HCT116 (cell line): Measurements from ENCODE around the gene FCER1G. TPM values are rescaled to one million over a fixed set of nuclear protein-coding genes. Genes with fewer than 3 reads are reported as not detected.

Experiments used
- ATAC-seq: fragments of 200-7000 bp; cut with Tn5 transposase; 2 replicates; pipeline ENCODE4 v1.9.1; 2020; ENCODE audit warnings: mild to moderate bottlenecking, moderate library complexity
- BruUV-seq: library from RNA; stranded (reverse); fragments of 400-500 nt; replicated peaks from 2 replicates; lab custom pipeline; 2021; lab: Mats Ljungman, UMichigan
- CTCF ChIA-PET: fragments of 300-600 bp; sonication (Branson Sonifier 250); formaldehyde crosslinking; loops from one replicate; lab custom pipeline; 2021; ENCODE audit warnings: antibody characterized with exemption; lab: Charles Lee
- POLR2A ChIA-PET: fragments of 300-600, 350-600 bp; sonication (Branson Sonifier 250); formaldehyde crosslinking; loops from one replicate; lab custom pipeline; 2021; ENCODE audit warnings: antibody characterized with exemption; lab: Charles Lee
- RAD21 ChIA-PET, 2 experiments: fragments of 300-600 bp; sonication (Branson Sonifier 250); formaldehyde crosslinking; loops; one replicate each; lab custom pipeline; 2023; ENCODE audit warnings: low total read pairs in 2 of 2; ENCODE audit not compliant: uncharacterized antibody in 2 of 2, unreplicated experiment in 2 of 2, low non-redundant PET in 1 of 2; lab: Charles Lee
- DNase-seq: peaks from one replicate; pipeline ENCODE4 v3.0.0-alpha.2; 2010; ENCODE audit warnings: low read depth, low spot score
- H2AFZ ChIP-seq: fragments of 200-600 bp; shearing (Covaris generic), sonication (generic); 2 replicates; pipeline ENCODE4 v1.6.1; 2017; ENCODE audit warnings: low read depth, mixed run types, mixed read lengths, antibody characterized with exemption, low read length; ENCODE audit not compliant: poor library complexity, severe bottlenecking
- H3K27ac ChIP-seq: 2 replicates; pipeline ENCODE4 v1.5.1; 2012; ENCODE audit warnings: low read depth, low read length
- H3K27me3 ChIP-seq: fragments of 200-600 bp; sonication (generic); 2 replicates; pipeline ENCODE4 v1.6.1; 2016; ENCODE audit warnings: mixed run types, low read length, mixed read lengths; ENCODE audit not compliant: insufficient read depth
- H3K36me3 ChIP-seq, 2 experiments: fragments of 200-500 bp in 1 of 2; fragments of 200-600 bp in 1 of 2; sonication (Bioruptor generic) in 1 of 2; sonication (generic) in 1 of 2; 2 replicates each; pipeline versions ENCODE4 v1.5.1 to v1.6.1; 2014 to 2016; ENCODE audit warnings: low read length in 2 of 2, inconsistent platforms in 1 of 2, mixed read lengths in 1 of 2, mixed run types in 1 of 2; ENCODE audit not compliant: insufficient read depth in 2 of 2, control insufficient read depth in 1 of 2
- H3K4me1 ChIP-seq, 2 experiments: fragments of 200-600 bp in 1 of 2; sonication (generic) in 1 of 2; 2 replicates each; pipeline versions ENCODE4 v1.5.1 to v1.6.1; 2012 to 2017; ENCODE audit warnings: low read length in 2 of 2, inconsistent platforms in 1 of 2, mild to moderate bottlenecking in 1 of 2, mixed read lengths in 1 of 2, mixed run types in 1 of 2, moderate library complexity in 1 of 2; ENCODE audit not compliant: insufficient read depth in 2 of 2, control insufficient read depth in 1 of 2
- H3K4me2 ChIP-seq: fragments of 200-600 bp; sonication (generic); 2 replicates; pipeline ENCODE4 v1.6.1; 2017; ENCODE audit warnings: mixed run types, low read length, mixed read lengths
- H3K4me3 ChIP-seq, 2 experiments: fragments of 200-600 bp in 1 of 2; sonication (generic) in 1 of 2; replicated peaks in 1 of 2; 2 replicates each; pipeline ENCODE4 v1.5.1; 2011 to 2016; ENCODE audit warnings: low read length in 2 of 2, control low read depth in 1 of 2, low read depth in 1 of 2, mild to moderate bottlenecking in 1 of 2, mixed read lengths in 1 of 2, mixed run types in 1 of 2
- H3K79me2 ChIP-seq: fragments of 200-600 bp; sonication (generic); 2 replicates; pipeline ENCODE4 v1.6.1; 2017; ENCODE audit warnings: mild to moderate bottlenecking, mixed run types, low read length, moderate library complexity, mixed read lengths; ENCODE audit not compliant: insufficient read depth
- H3K9ac ChIP-seq: fragments of 200-600 bp; sonication (generic); 2 replicates; pipeline ENCODE4 v1.6.1; 2016; ENCODE audit warnings: low read length, mixed read lengths
- H3K9me2 ChIP-seq: fragments of 200-600 bp; sonication (generic), shearing (Covaris generic); 2 replicates; pipeline ENCODE4 v1.6.1; 2017; ENCODE audit warnings: mixed run types, mild to moderate bottlenecking, moderate library complexity; ENCODE audit not compliant: insufficient read depth
- H3K9me3 ChIP-seq, 2 experiments: fragments of 200-500 bp in 1 of 2; fragments of 200-600 bp in 1 of 2; sonication (Bioruptor generic) in 1 of 2; sonication (generic) in 1 of 2; 2 replicates each; pipeline ENCODE4 v1.6.1; 2014 to 2017; ENCODE audit warnings: low read length in 2 of 2, mixed read lengths in 2 of 2, inconsistent platforms in 1 of 2, low read depth in 1 of 2, mild to moderate bottlenecking in 1 of 2, mixed run types in 1 of 2, moderate library complexity in 1 of 2; ENCODE audit not compliant: control insufficient read depth in 1 of 2, insufficient read depth in 1 of 2
- H4K20me1 ChIP-seq: fragments of 200-600 bp; sonication (generic), shearing (Covaris generic); 2 replicates; pipeline ENCODE4 v1.6.1; 2017; ENCODE audit warnings: mixed run types, mild to moderate bottlenecking, moderate library complexity; ENCODE audit not compliant: insufficient read depth
- CBX3 ChIP-seq: IDR thresholded peaks from 2 replicates; pipeline ENCODE4 v1.6.1; 2012; ENCODE audit warnings: low read depth
- CEBPB ChIP-seq: IDR thresholded peaks from 2 replicates; pipeline ENCODE4 v1.6.1; 2012; ENCODE audit warnings: low read depth
- EGR1 ChIP-seq: IDR thresholded peaks from 2 replicates; pipeline ENCODE4 v1.6.1; 2012; ENCODE audit warnings: low read depth
- ELF1 ChIP-seq: IDR thresholded peaks from 2 replicates; pipeline ENCODE4 v1.6.1; 2012; ENCODE audit warnings: low read depth, borderline replicate concordance
- EZH2phosphoT487 ChIP-seq: fragments of 200-600 bp; IDR thresholded peaks from 2 replicates; pipeline ENCODE4 v1.6.1; 2018; ENCODE audit warnings: antibody characterized with exemption, borderline replicate concordance
- POLR2A ChIP-seq: IDR thresholded peaks from 2 replicates; pipeline ENCODE4 v1.7.0; 2011; ENCODE audit warnings: borderline replicate concordance; ENCODE audit not compliant: insufficient read depth, insufficient read length; ENCODE audit errors: extremely low read depth
- REST ChIP-seq: IDR thresholded peaks from 2 replicates; pipeline ENCODE4 v1.6.1; 2012; ENCODE audit warnings: low read depth
- SIN3A ChIP-seq: IDR thresholded peaks from 2 replicates; pipeline ENCODE4 v1.6.1; 2012; ENCODE audit warnings: low read depth
- SP1 ChIP-seq: IDR thresholded peaks from 2 replicates; pipeline ENCODE4 v1.6.1; 2012; ENCODE audit warnings: low read depth
- SRF ChIP-seq: IDR thresholded peaks from 2 replicates; pipeline ENCODE4 v1.6.1; 2012; ENCODE audit warnings: low read depth
- TCF7L2 ChIP-seq: IDR thresholded peaks from 2 replicates; pipeline ENCODE4 v1.7.0; 2011; ENCODE audit warnings: borderline replicate concordance, inconsistent platforms; ENCODE audit not compliant: insufficient read depth, insufficient read length; ENCODE audit errors: extremely low read depth
- YY1 ChIP-seq: IDR thresholded peaks from 2 replicates; pipeline ENCODE4 v1.6.1; 2011; ENCODE audit warnings: low read length, low read depth, moderate library complexity, mild to moderate bottlenecking; ENCODE audit not compliant: insufficient replicate concordance; ENCODE audit errors: extremely low read depth
- ZNF274 ChIP-seq: fragments of 200-500 bp; sonication (Bioruptor generic); IDR thresholded peaks from 2 replicates; pipeline ENCODE4 v1.6.1; 2014; ENCODE audit warnings: mild to moderate bottlenecking, low read depth, low read length, inconsistent platforms
- intact Hi-C: fragments of 100-400 bp; cut with micrococcal nuclease; formaldehyde crosslinking; loops from 2 replicates; pipeline ENCODE4 v1.10.0; 2022
- total RNA-seq: library from RNA; stranded (reverse); gene quantifications from one replicate; pipeline ENCODE4 v1.2.1, GENCODE V29; 2021; ENCODE audit not compliant: unreplicated experiment

FCER1G gene
- total RNA-seq, 1 experiment from 2014 or later = 0.86 TPM

- no peaks in the 10 kb centered on the region for H4K20me1 ChIP-seq
- H3K4me3 ChIP-seq = no peak overlapping the region
- H3K27me3 ChIP-seq = no peaks in the 10 kb centered on the region
- no peak overlapping the region for H3K27ac ChIP-seq
- no peak overlapping the region for H2AFZ ChIP-seq
- 0 out of 2 replicates have a peak, but pooled peaks cover 3% of the 10 kb centered on the region for H3K9me2 ChIP-seq
- H3K4me2 ChIP-seq = no peak overlapping the region
- no peaks in the 10 kb centered on the region for H3K9me3 ChIP-seq
- CTCF ChIA-PET = interaction anchor here (2.6 kb wide), 1 partner anchor 8 kb away, joined by 9 read pairs; the partner anchor contains the start of gene TOMM40L
- H3K4me1 ChIP-seq = no peaks in the 10 kb centered on the region
- RAD21 ChIA-PET = no interaction called here
- intact Hi-C loops = no loop called here
- H3K36me3 ChIP-seq = peaks cover 17% of the 10 kb centered on the region in 2 experiments; a peak in 3 of 4 replicates
- no peak for ATAC-seq
- no peak overlapping the region for H3K9ac ChIP-seq
- POLR2A ChIA-PET = no interaction called here
- BruUV-seq = no TSS peak
- TF ChIP-seq SIN3A (no peak), YY1 (no peak), SRF (no peak), CBX3 (no peak)
- TF ChIP-seq, all 23 proteins: peak for 0
- no peak for DNase-seq
- no peaks in the 10 kb centered on the region for H3K79me2 ChIP-seq
Observed at GRCh38 chr1:161217831-161218230, 2.7 kb downstream of the FCER1G start.

GRCh38 chr1:161218301-161219077, 3.4 kb downstream of the FCER1G start:
- Histone ChIP-seq H3K36me3 (peaks cover 10 to 12% of the 10 kb centered on the region in 2 experiments; a peak in 3 of 4 replicates), H4K20me1 (no peaks in the 10 kb centered on the region), H3K4me3 (no peak overlapping the region), H3K4me2 (no peak overlapping the region), H3K9me2 (0 out of 2 replicates have a peak, but pooled peaks cover 3% of the 10 kb centered on the region), H3K4me1 (no peaks in the 10 kb centered on the region), H3K9me3 (no peaks in the 10 kb centered on the region), H2AFZ (no peak overlapping the region), H3K27ac (no peak overlapping the region), H3K79me2 (no peaks in the 10 kb centered on the region), H3K27me3 (no peaks in the 10 kb centered on the region), H3K9ac (no peak overlapping the region)
- ChIA-PET RAD21 (no interaction called here), CTCF (no interaction called here), POLR2A (no interaction called here)
- TF ChIP-seq EGR1 (no peak), ZNF274 (no peak), ELF1 (no peak), REST (no peak), CEBPB (no peak), POLR2A (no peak), SP1 (no peak), TCF7L2 (no peak), CBX3 (no peak), SIN3A (no peak), EZH2phosphoT487 (no peak), YY1 (no peak)
- intact Hi-C loops = no loop called here
- ATAC-seq (no peak), DNase-seq (no peak)
- no TSS peak for BruUV-seq
